ENCODE results near the gene RNU5B-1.

DNA sequence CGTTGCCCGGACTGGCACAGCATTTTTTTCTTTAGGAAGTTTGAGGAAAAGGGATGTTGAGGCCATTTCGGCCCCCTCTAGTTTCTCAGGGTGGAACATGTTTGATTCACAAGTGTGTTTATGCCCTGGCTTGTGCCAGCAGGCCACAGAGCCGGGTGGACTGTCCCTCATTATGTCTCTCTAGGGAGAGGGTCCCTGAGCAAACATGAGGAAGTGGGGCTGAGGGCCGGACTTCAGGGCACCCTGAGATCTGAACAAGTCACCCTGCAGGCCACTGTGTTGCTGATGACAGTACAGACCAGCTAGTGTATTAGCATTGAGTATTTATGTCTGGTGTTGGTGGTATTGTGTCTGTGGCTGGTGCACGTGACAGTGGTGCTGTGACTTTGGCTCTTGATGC lies 34.9 kb downstream of the RNU5B-1 start:
- TF ChIP-seq, protein P1, sequence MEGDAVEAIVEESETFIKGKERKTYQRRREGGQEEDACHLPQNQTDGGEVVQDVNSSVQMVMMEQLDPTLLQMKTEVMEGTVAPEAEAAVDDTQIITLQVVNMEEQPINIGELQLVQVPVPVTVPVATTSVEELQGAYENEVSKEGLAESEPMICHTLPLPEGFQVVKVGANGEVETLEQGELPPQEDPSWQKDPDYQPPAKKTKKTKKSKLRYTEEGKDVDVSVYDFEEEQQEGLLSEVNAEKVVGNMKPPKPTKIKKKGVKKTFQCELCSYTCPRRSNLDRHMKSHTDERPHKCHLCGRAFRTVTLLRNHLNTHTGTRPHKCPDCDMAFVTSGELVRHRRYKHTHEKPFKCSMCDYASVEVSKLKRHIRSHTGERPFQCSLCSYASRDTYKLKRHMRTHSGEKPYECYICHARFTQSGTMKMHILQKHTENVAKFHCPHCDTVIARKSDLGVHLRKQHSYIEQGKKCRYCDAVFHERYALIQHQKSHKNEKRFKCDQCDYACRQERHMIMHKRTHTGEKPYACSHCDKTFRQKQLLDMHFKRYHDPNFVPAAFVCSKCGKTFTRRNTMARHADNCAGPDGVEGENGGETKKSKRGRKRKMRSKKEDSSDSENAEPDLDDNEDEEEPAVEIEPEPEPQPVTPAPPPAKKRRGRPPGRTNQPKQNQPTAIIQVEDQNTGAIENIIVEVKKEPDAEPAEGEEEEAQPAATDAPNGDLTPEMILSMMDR (IDR thresholded peaks at IDR 0.05), result no peak
- TF ChIP-seq RAD21 (conservative IDR thresholded peaks at IDR 0.05 in 1 of 2, IDR thresholded peaks at IDR 0.05 in 1 of 2), result no peak
- TF ChIP-seq MYC (IDR thresholded peaks at IDR 0.05; ENCODE audit: borderline replicate concordance, low read length), result no peak
- TF ChIP-seq, protein P2, sequence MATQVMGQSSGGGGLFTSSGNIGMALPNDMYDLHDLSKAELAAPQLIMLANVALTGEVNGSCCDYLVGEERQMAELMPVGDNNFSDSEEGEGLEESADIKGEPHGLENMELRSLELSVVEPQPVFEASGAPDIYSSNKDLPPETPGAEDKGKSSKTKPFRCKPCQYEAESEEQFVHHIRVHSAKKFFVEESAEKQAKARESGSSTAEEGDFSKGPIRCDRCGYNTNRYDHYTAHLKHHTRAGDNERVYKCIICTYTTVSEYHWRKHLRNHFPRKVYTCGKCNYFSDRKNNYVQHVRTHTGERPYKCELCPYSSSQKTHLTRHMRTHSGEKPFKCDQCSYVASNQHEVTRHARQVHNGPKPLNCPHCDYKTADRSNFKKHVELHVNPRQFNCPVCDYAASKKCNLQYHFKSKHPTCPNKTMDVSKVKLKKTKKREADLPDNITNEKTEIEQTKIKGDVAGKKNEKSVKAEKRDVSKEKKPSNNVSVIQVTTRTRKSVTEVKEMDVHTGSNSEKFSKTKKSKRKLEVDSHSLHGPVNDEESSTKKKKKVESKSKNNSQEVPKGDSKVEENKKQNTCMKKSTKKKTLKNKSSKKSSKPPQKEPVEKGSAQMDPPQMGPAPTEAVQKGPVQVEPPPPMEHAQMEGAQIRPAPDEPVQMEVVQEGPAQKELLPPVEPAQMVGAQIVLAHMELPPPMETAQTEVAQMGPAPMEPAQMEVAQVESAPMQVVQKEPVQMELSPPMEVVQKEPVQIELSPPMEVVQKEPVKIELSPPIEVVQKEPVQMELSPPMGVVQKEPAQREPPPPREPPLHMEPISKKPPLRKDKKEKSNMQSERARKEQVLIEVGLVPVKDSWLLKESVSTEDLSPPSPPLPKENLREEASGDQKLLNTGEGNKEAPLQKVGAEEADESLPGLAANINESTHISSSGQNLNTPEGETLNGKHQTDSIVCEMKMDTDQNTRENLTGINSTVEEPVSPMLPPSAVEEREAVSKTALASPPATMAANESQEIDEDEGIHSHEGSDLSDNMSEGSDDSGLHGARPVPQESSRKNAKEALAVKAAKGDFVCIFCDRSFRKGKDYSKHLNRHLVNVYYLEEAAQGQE (IDR thresholded peaks at IDR 0.05), result no peak
- no peak for TF ChIP-seq ZFP36 (IDR thresholded peaks at IDR 0.05; ENCODE audit: borderline replicate concordance, partially characterized antibody)
